ENCODE data around the gene TTLL10. TPM values are rescaled to one million over a fixed set of nuclear protein-coding genes. Genes with fewer than 3 reads are reported as not detected.

TTLL10 gene
- total RNA-seq, 1 experiment from 2014 or later, result 0.68 TPM

- H2BK15ac ChIP-seq (ENCODE audit: low read depth, low read length), result 0 out of 2 replicates have a peak overlapping the region, but pooled peaks have one; percentile 12
- H2BK120ac ChIP-seq (ENCODE audit: low read depth, low read length, poor library complexity, severe bottlenecking), result no peak overlapping the region
- H3K23me2 ChIP-seq (ENCODE audit: insufficient read length, low read depth, low read length, poor library complexity, severe bottlenecking), result no peaks in the 10 kb centered on the region
- H4K5ac ChIP-seq (ENCODE audit: insufficient read length, low read depth, low read length), result no peak overlapping the region
- H3K27me3 ChIP-seq (ENCODE audit: insufficient read depth, low read length), result no peaks in the 10 kb centered on the region
- H4K8ac ChIP-seq (replicated peaks; ENCODE audit: insufficient read length, low read depth, low read length), result no peak overlapping the region
- no peak overlapping the region for H3K14ac ChIP-seq (ENCODE audit: insufficient read depth, low read length)
- H2BK5ac ChIP-seq (ENCODE audit: insufficient read length, low read length), result no peak overlapping the region
- H4K91ac ChIP-seq (ENCODE audit: insufficient read length, low read depth, low read length), result no peak overlapping the region
- H3K4me3 Mint-ChIP-seq, result no peak overlapping the region
- H2AFZ ChIP-seq (ENCODE audit: low read length), result no peak overlapping the region
- peaks cover 2 to 3% of the 10 kb centered on the region in 2 experiments; a peak in 3 of 4 replicates for H3K4me1 Mint-ChIP-seq
- no peaks in the 10 kb centered on the region for H3K9me3 ChIP-seq (ENCODE audit: control insufficient read depth, low read depth, low read length)
- peaks cover 34% of the 10 kb centered on the region for H3K27me3 Mint-ChIP-seq (ENCODE audit: low read depth)
- no peak for TF ChIP-seq CTCF (conservative IDR thresholded peaks at IDR 0.05)
- no peaks in the 10 kb centered on the region for H4K20me1 ChIP-seq (ENCODE audit: control insufficient read depth, insufficient read depth, insufficient read length)
- WGBS (ENCODE audit: extremely low coverage, insufficient read length, low lambda C conversion rate), result no CpG with 5 or more reads among the region's 12 CpGs
- no peaks in the 10 kb centered on the region for H3K79me2 ChIP-seq (ENCODE audit: insufficient read depth, low read length)
- H3K23ac ChIP-seq (ENCODE audit: insufficient read length, low read depth, low read length), result no peak overlapping the region
- H3K18ac ChIP-seq (ENCODE audit: insufficient read length, low read depth, low read length), result no peak overlapping the region
- H3K4me2 ChIP-seq (ENCODE audit: insufficient read depth, insufficient read length, low read length), result no peak overlapping the region
- H2AK5ac ChIP-seq (ENCODE audit: insufficient read length, low read length), result no peak overlapping the region
- no peak overlapping the region for H3K56ac ChIP-seq (ENCODE audit: insufficient read length, low read depth, low read length)
- H3K4me1 ChIP-seq (ENCODE audit: insufficient read depth, low read length), result no peaks in the 10 kb centered on the region
- H3K9me3 Mint-ChIP-seq, result peaks cover 25% of the 10 kb centered on the region in 2 experiments
- no peak overlapping the region for H3K9ac ChIP-seq (ENCODE audit: extremely low read depth, insufficient read length, low read length)
- no peak overlapping the region for H3T11ph ChIP-seq (ENCODE audit: low read length)
- no peak overlapping the region for H3K27ac Mint-ChIP-seq
- H3K27ac ChIP-seq (ENCODE audit: insufficient read length, low read depth, low read length), result no peak overlapping the region
- no peak overlapping the region for H2BK20ac ChIP-seq (ENCODE audit: low read depth, low read length, poor library complexity, severe bottlenecking)
- DNase-seq, result no peak
- H2BK12ac ChIP-seq (ENCODE audit: insufficient read length, low read depth, low read length), result no peak overlapping the region
- H3K79me1 ChIP-seq (ENCODE audit: insufficient read depth, low read depth, low read length, poor library complexity, severe bottlenecking), result no peaks in the 10 kb centered on the region
- H3K36me3 Mint-ChIP-seq (ENCODE audit: insufficient read depth in 1 of 3, low read depth in 3 of 3), result peaks cover 6 to 18% (median 16%) of the 10 kb centered on the region in 3 experiments; a peak in 6 of 7 replicates
- H3K4ac ChIP-seq (ENCODE audit: low read depth, low read length), result no peak overlapping the region
These were observed 23.6 kb upstream of the TTLL10 start for GRCh38 chr1:1150100-1150499.

All from H9 (cell line).